Activated naive CD8-positive, alpha-beta T cell treated with anti-CD3 and anti-CD28 coated beads, Interleukin-2, amount 50 U/mL, for 16 hours (primary cell): ENCODE data around the gene CAPN1.
"Not testable (repeated sequence)": the region's sequence is repeated elsewhere in the genome, so short reads cannot be mapped to it uniquely, and the experiment has no call there.

Source experiments
- DNase-seq: peaks from one replicate; pipeline ENCODE4 v3.0.0-alpha.2; 2020; ENCODE audit warnings: low read depth, low spot score

Gene CAPN1

GRCh38 chr11:65159012-65159411 is 22.7 kb upstream of the CAPN1 start:
- DNase-seq, result no peak

- no peak for DNase-seq
These were observed 21.1 kb upstream of the CAPN1 start for GRCh38 chr11:65160643-65161042.

GRCh38 chr11:65163684-65164083 is 18.0 kb upstream of the CAPN1 start:
- DNase-seq, result no peak

GRCh38 chr11:65165410-65166317 is 16.1 kb upstream of the CAPN1 start:
- no peak for DNase-seq

- DNase-seq, result no peak
These were observed 14.8 kb upstream of the CAPN1 start for GRCh38 chr11:65166893-65167292.

- DNase-seq, result no peak
These were observed 14.1 kb upstream of the CAPN1 start for GRCh38 chr11:65167656-65168055.

GRCh38 chr11:65169164-65169641 is 12.5 kb upstream of the CAPN1 start:
- no peak for DNase-seq

GRCh38 chr11:65170058-65170534 is 11.6 kb upstream of the CAPN1 start, which contains the start of gene SPDYC:
Gene SPDYC (plus strand): TSS chr11:65170233. CDS start chr11:65171358, 1,125 bp downstream.
- no peak for DNase-seq

- no peak for DNase-seq
These were observed 9.1 kb upstream of the CAPN1 start for GRCh38 chr11:65172600-65172999.

- DNase-seq, result not testable (repeated sequence)
These were observed 7.1 kb upstream of the CAPN1 start for GRCh38 chr11:65174571-65175010.

- DNase-seq, result peak; percentile 21
These were observed 705 bp upstream of the CAPN1 start for GRCh38 chr11:65180877-65181568.

- no peak for DNase-seq
These were observed 786 bp downstream of the CAPN1 start for GRCh38 chr11:65182258-65183170.

GRCh38 chr11:65183201-65183891 is 1.6 kb downstream of the CAPN1 start:
- DNase-seq, result no peak

GRCh38 chr11:65184146-65184545 is 2.4 kb downstream of the CAPN1 start:
- no peak for DNase-seq

GRCh38 chr11:65185171-65185570 is 3.4 kb downstream of the CAPN1 start:
- DNase-seq, result no peak

GRCh38 chr11:65185869-65186341 is 4.2 kb downstream of the CAPN1 start:
- no peak for DNase-seq

- DNase-seq, result no peak
These were observed 5.0 kb downstream of the CAPN1 start for GRCh38 chr11:65186701-65187100.

- DNase-seq, result no peak
These were observed 5.5 kb downstream of the CAPN1 start for GRCh38 chr11:65187146-65187675.

GRCh38 chr11:65187971-65188461 is 6.3 kb downstream of the CAPN1 start:
- DNase-seq, result no peak

- DNase-seq, result no peak
These were observed 6.8 kb downstream of the CAPN1 start for GRCh38 chr11:65188486-65188885.
